GM19099 (cell line): ENCODE data around the gene TRIM39.
A peak's percentile ranks its signal among the peaks of the same experiment; 100 is the strongest.

ENCODE experiments used
- POLR2A ChIP-seq: IDR thresholded peaks from 3 replicates; pipeline ENCODE4 v1.6.1; 2011; ENCODE audit warnings: low read depth; ENCODE audit not compliant: insufficient read length; ENCODE audit errors: extremely low read depth

The TRIM39 gene

DNA sequence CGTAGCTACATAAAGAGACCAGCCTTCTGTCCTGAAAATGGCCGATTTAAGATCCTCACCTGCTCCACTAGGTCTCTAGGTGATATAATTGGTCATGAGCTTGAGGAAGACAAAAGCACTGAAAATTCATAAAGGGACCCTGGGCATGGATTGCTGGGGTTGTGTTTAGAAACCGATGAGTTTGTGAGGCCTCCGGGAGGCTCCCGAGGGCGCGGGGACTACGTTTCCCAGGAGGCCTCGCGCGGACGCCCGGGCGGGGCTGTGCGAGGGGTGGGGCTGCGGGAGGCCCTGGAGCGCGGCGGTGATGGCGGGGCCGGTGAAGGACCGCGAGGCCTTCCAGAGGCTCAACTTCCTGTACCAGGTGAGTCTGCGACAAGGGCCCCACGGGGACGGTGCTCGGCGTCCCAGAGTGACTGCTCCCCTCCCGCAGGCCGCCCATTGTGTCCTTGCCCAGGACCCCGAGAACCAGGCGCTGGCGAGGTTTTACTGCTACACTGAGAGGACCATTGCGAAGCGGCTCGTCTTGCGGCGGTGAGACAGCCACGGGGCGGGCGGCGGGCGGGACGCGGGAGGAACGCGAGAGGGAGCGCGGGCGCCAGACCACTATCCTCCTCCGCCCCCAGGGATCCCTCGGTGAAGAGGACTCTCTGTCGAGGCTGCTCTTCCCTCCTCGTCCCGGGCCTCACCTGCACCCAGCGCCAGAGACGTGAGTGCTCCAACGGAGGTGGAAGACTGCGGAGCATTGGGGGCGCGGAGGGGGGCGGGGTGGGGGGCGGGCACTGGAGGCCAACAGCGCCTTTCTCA, 18.3 kb downstream of the TRIM39 start, which contains the start of gene RPP21:
Gene RPP21 (plus strand): TSS at position 289 of the 804 bp plus-strand sequence. CDS start 16 bp downstream, at position 305.
- TF ChIP-seq POLR2A: peak; percentile 94

DNA sequence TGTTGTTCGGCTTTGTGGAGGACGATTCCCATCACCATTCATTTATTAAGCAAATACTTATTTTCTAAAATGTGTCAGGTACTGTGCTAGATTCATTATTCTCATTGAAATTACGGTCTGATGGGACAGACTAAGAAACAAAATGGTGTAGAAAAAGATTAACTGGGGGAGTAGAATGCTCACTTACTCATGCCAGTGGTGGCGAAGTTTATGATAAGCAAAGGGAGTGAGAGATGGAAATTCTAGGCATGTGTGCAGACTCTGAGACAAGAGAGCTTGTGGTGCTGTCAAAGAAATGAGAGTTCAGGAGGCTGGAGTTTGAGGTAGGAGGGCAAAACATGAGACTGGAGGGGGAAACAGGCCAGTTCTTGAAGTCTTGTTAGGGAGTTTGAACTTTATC, 19.1 kb downstream of the TRIM39 start:
- TF ChIP-seq POLR2A: no peak

DNA sequence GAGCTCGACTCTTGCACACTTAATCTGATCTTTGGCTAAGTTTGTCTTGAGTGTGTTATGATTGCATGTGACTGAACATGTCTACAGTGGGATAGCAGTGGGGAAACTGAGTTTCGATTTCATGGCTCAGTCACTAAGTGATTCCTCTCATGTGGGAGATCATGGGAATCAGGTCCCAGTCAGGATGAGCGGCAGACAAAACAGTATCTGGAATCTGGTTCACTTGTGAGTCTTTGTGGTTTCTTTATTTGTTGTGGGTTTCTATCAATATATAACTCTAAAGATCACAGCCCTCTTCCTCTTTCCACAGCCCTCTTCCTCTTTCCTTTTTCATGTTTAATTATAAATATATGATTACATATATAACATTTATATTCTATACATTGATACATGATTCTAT, 22.2 kb downstream of the TRIM39 start:
- no peak for TF ChIP-seq POLR2A

DNA sequence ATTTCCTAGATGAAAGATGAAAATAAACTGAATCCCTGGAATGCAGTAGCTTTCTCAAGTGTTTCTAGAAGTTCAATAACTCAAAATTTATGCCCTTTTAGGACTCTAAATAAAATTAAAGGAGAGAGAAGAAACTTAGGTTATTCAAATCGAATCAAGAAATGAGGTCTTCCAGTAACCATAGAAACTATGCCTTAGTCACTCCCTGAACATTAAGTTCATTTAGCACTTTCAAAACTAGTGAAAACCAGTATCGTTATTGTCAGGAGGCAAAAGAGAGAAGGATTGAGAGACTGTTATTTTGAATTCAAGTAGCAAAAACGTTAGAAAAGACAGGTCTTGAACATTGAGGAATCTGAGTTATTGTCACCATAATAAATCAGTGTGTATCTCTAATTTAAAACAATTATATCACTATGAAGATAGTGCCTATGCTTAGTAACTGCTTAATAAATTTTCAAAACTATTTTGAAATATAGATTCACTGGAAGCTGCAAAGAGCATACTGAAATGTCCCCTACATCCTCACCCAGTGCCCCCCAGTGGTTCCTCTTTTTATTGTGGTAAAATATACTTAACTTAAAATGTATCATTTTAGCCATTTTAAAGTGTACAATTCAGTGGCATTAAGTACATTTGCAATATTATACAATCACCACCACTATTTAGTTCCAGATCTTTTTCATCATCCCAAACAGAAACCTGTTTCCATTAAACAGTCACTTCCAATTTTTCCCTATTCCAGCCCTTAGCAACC, 22.9 kb downstream of the TRIM39 start:
- no peak for TF ChIP-seq POLR2A

DNA sequence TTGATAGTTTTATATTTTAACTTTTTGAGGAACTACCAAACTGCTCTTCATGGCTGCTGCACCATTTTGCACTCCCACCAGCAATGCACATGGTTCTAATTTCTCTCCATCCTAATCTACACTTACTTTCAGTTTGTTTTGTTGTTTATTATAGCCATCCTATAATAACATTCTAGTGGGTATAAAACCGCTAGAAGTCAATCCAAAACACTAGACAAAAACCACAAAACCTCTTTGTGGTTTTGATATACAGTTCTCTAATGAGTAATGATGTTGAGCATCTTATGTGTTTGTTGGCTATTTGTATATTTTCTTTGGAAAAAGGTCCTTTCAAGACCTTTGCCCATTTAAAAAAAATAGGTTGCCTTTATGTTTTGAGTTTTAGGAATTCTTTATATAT, 23.8 kb downstream of the TRIM39 start:
- TF ChIP-seq POLR2A: no peak

DNA sequence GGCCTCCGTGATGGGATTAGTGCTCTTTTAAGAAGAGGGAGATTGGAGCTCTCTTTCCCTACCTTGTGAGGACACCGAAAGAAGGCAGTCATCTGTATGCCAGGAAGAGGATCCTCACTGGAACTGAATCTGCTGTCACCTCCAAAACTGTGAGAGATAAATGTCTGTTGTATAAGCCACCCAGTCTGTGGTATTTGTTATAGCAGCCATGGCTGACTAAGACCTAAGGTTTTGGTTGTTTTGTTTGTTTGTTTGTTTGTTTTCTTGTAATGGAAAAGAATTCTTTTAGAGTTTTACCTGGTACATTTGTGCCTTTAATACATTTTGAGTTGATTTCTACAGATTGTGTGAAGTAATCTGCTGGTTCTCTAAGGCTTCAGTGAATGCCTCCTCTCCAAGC, 25.8 kb downstream of the TRIM39 start:
- TF ChIP-seq POLR2A: no peak

DNA sequence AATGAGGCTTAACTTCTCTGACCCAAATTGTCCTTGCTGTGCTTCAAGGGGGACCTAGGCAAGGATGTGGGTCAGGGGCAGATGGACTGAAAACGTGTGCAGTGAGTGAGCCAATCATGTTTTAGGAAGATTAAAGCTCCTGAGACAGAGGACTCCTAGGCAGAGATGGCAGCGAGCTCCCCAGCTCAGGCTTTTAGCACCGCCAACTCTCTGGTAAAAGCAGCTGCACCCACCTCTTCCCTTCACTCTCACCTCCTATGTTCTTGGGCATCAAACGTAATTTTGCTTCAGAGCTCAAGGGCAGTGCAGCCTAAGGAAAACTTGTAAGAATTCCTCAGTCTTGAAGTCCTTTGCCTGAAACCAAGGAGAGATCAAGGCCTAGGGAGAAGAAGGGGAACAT, 28.6 kb downstream of the TRIM39 start:
- TF ChIP-seq POLR2A: no peak

DNA sequence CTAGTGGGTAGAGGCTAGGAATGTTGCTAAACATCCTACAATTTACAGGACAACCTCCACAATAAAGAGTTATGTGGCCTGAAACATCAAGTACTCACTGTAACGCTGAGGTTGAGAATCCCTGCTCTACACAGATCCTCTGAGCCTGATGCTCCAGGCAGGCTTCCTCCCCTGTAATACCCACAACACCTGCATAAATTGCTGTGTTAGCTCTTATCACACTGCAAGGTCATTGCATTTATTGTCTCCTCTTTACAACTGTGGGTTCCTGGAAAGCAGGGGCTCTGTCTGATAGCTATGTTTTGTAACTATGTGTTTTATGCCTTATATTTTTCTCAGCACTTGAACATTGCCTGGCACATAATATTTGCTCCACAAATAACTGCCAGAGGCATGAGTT, 29.8 kb downstream of the TRIM39 start:
- no peak for TF ChIP-seq POLR2A

DNA sequence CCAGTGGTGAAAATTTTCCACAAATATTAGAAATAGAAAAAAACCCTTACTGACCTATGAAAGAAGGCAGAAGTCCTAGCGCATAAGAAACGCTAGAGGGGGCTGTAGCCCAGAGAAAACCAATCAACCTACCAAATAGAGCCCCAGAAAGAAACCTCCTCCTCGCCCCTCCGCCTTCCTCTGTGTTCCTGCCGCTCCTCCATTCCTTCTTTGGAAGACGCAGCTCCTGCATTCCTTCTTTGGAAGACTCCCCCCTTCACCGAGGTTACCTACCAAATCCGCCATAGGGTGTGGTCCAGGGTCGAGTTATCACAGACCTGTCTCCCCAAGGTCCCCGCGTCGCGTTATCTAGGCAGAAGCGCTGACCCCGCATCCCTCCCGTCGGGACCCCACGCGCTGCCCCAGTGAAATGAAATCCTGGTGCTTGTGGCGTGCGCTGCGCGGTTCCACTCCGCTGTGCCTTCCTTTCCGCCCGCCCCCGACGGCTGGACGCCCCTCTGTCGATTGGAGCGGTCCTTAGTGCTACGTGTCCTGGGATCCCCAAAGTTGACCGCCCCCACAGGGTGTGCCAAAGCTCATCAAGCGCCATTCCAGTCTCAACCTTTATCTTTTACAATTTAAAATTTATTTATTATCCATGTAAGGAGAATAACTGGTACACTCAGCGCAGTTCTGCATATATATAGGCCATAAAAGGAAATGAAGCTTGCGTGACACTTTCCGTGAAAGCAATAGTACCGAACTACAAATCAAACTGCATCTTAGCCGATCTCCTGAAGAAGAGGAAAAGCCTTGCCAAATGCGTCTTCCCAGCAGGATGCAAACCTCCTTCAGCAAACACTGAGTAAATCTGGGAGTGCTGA, 31.2 kb downstream of the TRIM39 start:
- TF ChIP-seq POLR2A: no peak

DNA sequence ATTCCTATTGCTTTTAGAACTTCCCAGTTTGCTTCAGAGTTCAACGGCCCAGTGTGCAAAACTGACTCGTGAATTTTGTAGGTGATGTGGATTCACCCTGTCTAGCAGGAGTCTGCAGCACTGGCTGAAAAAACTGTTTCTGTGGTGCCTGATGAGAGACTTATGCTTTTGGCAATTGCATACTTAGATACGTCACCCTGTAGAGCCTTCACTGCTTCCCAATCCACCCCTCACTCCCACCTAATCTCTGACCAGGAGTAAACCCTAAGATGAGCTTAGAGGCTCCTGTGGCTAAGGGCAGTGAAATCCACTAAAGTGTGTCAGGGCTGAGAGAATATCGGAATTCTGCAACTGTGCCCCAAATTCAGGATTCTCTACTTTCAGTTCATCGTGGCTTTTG, 32.5 kb downstream of the TRIM39 start:
- no peak for TF ChIP-seq POLR2A

DNA sequence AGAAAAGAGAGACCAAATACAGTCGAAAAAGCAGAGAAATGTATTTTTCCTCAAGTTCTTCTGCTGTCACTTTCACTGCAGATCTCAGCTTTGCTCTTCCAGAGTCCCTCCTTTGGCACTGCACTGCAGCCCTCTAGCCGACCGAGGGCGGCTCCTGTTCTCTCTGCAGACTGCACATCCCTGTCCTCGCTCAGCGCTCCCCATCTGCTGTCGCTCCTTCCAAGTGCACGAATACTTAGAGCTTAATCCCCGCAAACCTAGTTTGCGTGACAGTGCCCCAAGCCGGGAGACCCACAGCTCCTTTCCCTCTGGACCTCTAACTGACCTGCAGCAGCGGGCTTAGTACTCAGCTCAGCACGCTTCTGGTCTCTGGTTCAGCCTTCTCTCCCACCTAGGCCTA, 33.4 kb downstream of the TRIM39 start:
- no peak for TF ChIP-seq POLR2A

DNA sequence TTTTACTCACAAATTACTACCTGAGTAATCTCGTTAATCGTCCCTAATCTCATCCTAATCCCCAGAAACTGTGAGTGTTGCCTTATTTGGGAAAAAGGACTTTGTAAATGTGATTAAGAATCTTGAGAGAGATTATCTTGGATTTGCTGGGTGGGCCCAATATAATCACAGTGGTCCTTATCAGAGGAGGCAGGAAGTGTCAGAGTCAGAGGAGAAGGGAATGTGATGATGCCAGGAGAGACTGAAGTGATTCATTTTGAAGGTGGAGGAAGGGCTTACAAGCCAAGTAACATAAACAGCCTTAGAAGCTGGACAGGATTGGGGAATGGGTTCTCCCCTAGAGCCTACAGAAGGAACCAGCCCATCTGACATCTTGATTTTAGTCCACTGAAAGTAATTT, 34.9 kb downstream of the TRIM39 start:
- no peak for TF ChIP-seq POLR2A

DNA sequence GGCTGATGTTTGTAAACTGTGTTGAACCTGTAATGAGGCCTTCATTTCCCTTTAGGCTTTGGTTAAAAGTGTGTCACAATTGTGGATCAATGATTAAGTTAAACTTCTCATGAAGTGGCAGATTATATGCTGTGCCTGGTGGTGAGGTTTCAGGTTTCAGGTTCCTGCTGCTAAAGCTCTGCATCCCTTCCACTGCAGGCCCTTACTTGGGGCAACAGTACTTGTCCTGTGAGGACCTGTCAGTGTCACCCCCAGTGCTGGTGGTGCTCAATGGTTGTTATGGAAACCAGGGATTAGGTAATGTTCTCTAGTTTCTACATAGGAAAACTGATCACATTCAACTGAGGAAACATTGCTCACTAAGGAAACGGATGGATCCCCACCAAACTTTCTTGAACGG, 36.7 kb downstream of the TRIM39 start:
- no peak for TF ChIP-seq POLR2A

DNA sequence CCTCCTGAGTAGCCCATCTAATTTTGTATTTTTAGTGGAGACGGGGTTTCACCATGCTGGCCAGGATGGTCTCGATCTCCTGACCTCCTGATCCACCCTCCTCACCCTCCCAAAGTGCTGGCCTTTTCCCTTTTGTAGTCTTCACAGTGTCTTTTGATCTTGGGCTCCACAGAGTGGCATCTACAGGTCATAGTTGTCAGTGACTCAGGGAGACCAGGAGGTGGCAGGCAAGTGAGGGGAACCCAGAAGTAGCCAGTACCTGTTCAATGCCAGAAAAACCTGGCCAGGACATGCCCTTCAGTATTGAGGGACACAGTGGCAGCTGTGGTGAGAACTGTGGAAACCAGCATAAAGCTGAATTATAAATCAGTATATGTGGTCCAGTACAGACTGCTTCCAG, 37.9 kb downstream of the TRIM39 start:
- no peak for TF ChIP-seq POLR2A

DNA sequence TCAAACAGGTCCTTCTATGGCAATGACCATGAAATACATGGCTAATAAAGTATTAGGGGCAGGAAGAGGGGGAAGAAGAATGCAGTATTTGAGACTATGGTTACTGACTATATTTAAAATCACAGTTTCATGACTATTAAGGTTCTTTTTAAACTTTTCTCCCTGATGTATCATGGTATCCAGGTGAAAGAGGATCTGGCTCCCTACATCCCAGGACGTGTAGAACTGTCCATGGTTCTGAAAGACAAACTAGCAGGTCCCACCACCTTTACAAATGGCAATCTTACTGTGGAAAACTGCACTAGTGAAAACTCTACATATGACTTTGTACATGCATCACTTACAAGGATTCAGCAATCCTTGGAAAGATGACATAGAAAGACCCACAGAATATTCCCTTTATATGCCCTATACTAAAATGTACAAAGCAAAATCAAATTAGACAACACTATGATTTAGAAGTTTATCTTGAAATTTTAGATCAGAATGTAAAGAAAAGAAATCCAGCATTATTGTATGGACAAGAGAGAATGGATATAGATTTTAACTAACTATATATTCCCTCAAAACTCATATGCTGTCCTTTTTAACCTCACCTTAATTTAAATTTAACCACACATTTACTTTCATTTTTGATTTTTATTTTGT, 51.7 kb downstream of the TRIM39 start:
- no peak for TF ChIP-seq POLR2A

DNA sequence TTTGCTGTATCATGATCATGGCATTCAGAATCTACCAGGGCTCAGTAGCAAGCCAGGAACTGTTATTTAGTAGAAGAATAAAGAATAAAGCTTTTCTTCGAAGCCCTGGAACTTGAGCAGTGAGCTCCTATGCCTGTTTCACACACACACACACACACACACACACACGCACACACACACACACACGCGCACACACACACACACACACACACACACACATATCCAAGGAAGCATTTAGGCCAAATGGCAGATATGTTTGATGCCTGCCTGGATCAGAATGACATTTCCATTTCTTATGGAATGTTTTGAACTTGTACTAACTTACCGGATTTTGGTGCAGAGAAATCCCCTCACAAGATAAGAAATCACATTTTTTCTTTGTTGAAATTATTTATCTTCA, 53.7 kb downstream of the TRIM39 start:
- TF ChIP-seq POLR2A: no peak

DNA sequence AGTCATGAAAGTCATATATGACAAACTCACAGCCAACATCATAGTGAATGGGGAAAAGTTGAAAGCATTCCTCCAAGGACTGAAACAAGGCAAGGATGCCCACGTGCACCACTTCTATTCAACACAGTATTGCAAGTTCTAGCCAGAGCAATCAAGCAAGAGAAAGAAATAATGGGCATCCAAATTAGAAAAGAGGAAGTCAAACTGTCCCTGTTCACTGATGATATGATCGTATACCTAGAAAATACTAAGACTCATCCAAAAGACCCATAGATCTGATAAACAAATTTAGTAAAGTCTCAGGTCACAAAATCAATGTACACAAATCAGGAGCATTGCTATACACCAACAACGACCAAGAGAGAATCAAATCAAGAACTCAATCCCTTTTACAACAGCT, 59.4 kb downstream of the TRIM39 start:
- no peak for TF ChIP-seq POLR2A
